ENCODE data around the gene PAQR4.

The PAQR4 gene

DNA sequence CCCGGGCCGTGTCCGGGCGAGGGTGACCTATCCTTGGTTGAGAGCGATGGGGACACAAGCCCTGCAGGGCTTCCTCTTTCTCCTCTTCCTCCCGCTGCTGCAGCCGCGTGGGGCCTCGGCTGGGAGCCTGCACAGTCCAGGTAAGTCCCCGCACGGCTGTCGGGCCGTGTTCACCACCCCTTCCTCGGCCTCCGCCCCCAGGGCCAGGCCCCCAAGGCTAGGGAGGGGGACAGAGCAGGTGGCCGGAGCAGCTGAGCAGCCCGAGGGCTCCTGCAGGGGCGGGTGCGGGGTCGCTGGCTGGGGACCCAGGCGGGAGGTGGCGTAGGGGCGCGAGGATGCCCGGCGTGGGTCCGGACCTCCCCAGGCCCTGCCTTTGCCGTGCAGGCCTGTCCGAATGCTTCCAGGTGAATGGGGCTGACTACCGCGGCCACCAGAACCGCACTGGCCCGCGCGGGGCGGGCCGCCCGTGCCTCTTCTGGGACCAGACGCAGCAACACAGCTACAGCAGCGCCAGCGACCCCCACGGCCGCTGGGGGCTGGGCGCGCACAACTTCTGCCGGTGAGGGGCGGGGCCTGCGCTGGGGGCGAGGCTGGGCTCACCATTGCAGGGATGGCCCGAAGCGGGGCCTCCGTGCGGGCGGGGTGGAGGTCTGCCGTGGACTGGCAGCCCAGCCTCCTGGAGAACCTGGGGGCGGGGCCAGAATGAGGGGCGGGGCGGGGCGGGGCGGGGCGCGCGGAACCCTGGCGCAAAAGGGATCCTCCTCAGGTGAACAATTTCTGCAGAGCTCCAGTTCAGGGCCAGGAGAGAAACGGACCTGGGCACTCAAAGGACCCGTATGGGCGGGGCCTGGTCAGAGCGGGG is 4.4 kb upstream of the PAQR4 start:
- in situ Hi-C loops (cut with MboI; ENCODE audit: low sequenced_read_pairs): no loop called here

DNA sequence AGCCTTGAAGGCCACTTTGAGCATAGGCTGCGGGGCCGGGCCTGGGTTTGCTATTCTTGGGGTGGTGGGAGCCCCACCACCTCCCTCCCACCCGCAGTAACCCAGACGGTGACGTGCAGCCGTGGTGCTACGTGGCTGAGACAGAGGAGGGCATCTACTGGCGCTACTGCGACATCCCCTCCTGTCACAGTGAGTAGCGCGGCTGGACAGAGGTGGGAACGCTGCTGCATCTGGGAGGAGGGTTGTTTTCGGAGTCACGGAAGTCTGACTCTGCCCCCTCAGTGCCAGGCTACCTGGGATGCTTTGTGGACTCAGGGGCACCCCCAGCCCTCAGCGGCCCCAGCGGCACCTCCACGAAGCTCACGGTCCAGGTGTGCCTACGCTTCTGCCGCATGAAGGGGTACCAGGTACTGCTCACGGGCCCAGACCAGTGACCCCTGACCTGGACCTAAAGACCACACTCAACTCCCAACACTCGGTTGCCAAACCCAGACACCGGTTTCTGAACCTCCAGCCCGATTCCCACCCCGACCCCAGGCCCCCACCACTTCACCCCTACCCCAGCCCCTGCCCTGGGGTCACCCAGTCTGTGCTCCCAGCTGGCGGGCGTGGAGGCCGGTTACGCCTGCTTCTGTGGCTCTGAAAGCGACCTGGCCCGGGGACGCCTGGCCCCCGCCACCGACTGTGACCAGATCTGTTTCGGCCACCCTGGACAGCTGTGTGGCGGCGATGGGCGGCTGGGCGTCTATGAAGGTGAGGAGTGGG is 2.9 kb upstream of the PAQR4 start:
- in situ Hi-C loops (cut with MboI; ENCODE audit: low sequenced_read_pairs): no loop called here

DNA sequence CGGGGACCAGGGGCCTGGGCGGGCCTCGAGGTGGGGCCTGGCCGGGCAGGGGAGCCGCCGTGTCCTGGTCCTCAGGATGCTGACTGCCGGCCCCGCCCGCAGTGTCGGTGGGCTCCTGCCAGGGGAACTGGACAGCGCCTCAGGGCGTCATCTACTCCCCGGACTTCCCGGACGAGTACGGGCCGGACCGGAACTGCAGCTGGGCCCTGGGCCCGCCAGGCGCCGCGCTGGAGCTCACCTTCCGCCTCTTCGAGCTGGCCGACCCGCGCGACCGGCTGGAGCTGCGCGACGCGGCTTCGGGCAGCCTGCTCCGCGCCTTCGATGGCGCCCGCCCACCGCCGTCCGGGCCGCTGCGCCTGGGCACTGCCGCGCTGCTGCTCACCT is 2.3 kb upstream of the PAQR4 start:
- in situ Hi-C loops (cut with MboI; ENCODE audit: low sequenced_read_pairs): no loop called here

DNA sequence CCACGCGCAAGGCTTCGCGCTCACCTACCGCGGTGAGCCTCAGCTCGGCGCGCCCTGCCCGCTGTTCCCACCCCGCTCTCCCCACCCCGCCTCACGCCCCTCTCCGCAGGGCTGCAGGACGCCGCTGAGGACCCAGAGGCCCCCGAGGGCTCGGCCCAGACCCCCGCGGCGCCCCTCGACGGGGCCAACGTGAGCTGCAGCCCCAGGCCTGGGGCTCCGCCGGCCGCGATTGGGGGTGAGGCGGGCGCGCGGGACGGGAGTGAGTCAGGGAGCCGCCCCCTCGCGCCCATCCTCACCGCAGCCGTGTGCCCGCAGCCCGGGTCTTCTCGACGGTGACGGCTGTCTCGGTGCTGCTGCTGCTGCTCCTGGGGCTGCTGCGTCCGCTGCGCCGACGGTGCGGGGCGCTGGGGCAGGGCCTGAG is 1.9 kb upstream of the PAQR4 start:
- in situ Hi-C loops (cut with MboI; ENCODE audit: low sequenced_read_pairs): no loop called here

DNA sequence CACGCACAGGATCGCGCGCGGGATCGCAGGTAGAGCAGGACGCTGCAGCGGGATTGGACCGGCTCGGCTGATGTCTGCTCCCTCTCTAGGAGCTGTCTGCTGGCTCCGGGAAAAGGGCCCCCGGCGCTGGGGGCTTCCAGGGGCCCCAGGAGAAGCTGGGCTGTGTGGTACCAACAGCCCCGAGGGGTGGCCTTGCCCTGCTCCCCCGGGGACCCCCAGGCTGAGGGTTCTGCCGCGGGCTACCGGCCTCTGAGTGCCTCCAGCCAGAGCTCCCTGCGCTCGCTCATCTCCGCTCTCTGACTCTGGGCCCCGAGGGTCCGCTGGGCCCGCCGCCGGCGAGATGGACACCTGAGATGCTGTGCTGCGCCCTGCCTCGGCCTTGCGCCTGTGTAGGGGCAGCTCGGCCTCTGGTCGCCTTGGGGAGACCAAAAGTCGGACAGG is 1.4 kb upstream of the PAQR4 start:
- in situ Hi-C loops (cut with MboI; ENCODE audit: low sequenced_read_pairs): no loop called here

- in situ Hi-C loops (cut with MboI; ENCODE audit: low sequenced_read_pairs): no loop called here
Observed at GRCh38 chr16:2968368-2968737, 795 bp upstream of the PAQR4 start.

DNA sequence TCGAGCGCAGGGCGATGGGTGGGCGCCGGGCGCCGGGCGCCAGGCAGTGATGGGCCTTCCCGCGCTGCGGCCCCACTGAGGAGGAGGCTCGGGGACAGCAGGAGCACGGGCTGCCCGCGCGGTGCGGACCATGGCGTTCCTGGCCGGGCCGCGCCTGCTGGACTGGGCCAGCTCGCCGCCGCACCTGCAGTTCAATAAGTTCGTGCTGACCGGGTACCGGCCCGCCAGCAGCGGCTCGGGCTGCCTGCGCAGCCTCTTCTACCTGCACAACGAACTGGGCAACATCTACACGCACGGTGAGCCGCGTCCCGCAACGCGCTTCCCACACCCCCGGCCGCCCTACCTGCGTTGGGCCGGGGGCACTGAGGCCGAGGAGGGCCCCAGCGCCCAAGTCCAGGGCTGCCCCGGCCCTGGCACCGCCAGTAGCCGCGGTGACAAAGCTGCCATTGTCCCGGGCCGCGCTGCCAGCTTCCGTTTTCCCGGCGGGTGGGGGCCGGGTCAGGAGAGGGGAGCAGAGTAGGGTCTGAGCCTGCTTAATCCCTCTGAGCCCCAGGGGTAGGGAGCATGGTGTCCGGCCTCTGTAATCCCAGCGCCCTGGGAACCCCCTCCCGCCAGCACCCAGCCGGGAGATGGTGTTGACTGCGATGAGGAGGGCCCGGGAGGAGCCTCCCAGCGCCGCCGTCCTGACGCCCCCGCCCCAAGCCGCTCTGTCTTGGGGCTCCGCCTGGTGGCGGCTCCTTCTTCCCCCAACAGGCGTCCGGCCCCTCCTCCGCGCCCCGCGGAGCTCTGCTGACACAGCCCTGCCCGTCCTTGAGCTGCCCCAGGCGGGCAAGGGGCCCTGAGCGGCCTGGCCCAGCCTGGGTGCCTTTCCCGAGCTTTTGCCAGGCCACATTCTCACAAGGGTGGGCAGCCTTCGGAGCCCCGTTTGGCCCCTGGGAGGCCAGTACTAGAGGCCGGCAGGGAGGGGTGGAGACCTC is 685 bp downstream of the PAQR4 start:
- in situ Hi-C loops (cut with MboI; ENCODE audit: low sequenced_read_pairs): no loop called here

DNA sequence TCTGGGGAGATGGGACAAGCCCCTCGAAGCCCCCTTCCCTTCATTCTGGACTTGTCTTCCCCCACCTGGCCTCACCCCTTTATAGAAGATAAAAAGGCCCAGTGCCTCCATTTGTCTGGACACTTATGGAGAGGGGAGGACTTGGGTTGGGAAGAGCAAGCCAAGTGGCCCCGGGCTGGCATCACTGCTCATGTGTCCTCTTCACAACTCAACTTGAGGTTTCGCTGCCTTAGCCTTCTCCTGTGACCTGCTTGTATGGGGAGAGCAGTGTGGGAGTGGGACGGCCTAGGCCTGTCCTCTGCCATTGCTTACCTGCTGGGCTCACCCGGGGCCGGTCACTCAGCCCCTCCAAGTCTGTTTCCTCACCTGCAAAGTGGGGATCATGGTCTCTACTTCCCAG is 1.4 kb downstream of the PAQR4 start:
- in situ Hi-C loops (cut with MboI; ENCODE audit: low sequenced_read_pairs): no loop called here

GRCh38 chr16:2971134-2971984 is 2.2 kb downstream of the PAQR4 start:
- in situ Hi-C loops (cut with MboI; ENCODE audit: low sequenced_read_pairs): no loop called here

DNA sequence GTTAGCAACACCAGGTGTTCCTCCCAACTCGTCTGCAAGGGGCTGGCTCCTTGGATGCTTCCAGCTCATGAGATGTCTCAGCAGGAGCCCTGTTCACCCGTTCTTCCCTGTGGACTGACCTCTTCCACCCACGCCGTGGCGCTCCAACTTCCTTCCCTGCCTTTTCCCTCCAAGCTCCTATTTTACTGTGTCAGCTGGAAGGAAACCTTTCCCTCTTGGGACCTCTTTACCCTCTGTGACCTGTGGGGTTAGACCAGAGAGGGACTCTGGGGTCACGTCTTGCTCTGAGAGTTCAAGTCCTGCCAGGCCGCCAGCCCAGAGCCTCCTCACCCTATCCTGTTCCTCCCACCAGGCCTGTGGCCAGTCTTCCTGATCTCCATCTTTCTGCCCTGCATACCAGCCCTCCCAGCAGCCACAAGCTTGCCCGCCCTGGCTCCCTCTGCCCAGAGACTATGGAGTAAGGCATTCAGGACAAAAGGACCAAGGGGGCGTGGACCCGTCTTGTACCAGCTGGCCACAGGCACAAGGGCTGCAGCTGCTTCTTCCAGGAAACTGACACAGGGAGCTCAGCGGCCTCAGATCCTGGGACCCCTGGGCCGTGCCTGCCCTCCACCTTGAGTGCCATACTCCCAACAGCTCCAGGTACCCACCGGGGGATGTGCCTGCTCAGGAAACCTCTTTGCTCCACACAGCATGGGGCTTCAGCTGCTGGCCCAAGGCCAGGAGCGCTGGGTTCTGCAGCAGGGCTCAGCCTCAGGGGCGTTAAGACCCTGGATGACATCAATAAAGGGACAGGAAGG is 3.0 kb downstream of the PAQR4 start:
- in situ Hi-C loops (cut with MboI; ENCODE audit: low sequenced_read_pairs): no loop called here

DNA sequence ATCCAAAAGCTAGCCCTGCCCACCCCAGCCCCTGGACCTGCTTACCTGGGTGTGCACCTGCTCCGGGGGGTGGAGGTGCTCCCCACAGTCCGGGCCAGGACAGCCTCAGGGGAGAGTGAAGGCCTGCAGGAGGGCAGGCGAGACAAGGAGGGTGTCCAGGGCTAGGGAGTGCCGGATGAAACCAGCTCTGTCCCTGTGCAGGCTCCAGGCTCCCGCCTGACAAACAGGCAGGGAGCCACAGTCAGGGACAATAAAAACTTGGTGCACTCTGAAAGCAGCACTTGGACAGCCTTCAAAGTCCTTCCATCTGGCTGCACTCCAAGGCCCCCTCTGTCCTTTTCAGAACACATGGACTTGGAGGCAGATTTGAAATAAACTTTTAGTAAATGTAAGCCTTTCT is 3.9 kb downstream of the PAQR4 start:
- in situ Hi-C loops (cut with MboI; ENCODE audit: low sequenced_read_pairs): no loop called here

DNA sequence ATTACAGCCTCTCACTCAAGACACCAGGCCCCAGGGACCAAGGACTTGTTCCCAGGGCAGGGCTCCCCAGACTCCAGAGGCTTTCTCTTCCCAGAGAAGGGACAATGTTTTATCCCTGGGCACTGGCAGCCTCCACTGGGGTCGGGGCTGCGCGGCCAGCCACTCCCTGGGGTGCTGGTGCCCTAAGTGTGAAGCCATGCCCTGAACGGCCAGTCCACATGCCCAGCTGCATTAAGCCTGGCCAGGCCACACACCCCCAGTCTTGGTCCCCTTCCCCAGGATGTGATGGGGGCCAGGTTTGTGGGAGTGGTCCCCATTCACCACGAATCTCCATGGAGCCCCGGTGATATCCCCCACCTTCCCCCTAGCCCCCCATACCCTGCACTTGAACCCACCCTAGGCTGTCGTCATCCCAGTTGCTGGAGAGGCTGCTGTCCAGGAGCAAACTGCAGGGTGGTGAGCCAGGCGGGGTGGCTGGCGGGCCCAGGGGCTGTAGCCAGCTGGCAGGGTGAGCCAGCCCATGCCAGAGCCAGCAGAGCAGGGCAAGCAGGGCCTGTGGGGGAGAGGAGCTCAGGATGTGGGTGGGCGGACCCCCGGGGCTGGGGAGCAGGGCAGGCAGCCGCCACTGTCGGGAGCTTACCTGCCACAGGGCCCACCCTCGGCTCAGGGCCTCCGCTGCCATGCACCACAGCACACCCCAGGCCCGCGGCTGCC is 4.6 kb downstream of the PAQR4 start:
- in situ Hi-C loops (cut with MboI; ENCODE audit: low sequenced_read_pairs): no loop called here

- in situ Hi-C loops (cut with MboI; ENCODE audit: low sequenced_read_pairs): no loop called here
Observed at GRCh38 chr16:2974319-2975056, 5.3 kb downstream of the PAQR4 start.

GRCh38 chr16:2975161-2975795 is 6.1 kb downstream of the PAQR4 start:
- in situ Hi-C loops (cut with MboI; ENCODE audit: low sequenced_read_pairs): no loop called here

DNA sequence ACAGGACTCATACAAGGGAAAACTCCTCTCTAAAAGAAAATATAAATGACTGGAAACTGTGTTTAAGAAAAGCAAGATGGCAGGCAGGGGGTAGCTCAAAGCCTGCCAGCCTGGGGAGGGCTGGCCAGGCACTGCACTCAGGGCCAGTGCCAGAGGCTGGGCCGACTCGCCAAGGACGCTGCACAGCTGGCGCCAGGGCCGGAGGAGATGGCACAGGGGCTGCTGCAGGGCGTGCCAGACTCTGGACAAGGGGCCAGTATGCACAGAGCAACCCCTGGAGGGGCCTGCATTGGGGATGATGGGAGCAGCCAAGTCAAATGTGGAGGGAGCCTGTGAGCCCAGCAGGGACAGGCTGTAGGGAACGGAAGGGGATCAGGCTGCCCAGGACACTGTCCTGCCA is 7.1 kb downstream of the PAQR4 start:
- in situ Hi-C loops (cut with MboI; ENCODE audit: low sequenced_read_pairs): no loop called here

DNA sequence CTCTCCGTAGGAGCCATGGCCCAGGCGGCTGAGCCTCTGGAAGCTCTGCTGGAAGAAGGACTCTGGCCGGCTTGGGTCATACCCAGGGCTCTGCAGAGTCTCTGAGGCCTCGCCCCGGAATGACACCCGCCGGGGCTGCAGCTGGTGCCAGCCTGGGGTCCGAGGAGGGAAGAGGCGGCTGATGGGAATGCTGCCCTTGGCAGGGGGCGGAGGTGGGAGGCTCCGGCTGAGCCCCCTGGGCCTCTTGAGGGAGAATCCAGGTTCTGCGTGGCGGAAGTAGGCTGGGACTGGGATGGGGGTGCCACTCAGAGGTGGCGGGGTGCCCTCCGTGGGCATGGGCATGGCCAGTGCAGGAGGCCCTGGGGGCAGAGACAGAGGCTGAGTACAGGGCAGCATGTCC is 7.5 kb downstream of the PAQR4 start:
- in situ Hi-C loops (cut with MboI; ENCODE audit: low sequenced_read_pairs): no loop called here

GRCh38 chr16:2977440-2977839 is 8.3 kb downstream of the PAQR4 start:
- in situ Hi-C loops (cut with MboI; ENCODE audit: low sequenced_read_pairs): no loop called here

Measured in hTERT RPE-1 (cell line).